K562 (cell line): ENCODE results near the gene PPOX. TPM values are rescaled to one million over a fixed set of nuclear protein-coding genes. Genes with fewer than 3 reads are reported as not detected.
A peak's percentile ranks its signal among the peaks of the same experiment; 100 is the strongest.

Experiments used
- CBFA2T3 ChIP-seq: fragments of 450-650 bp; IDR thresholded peaks from 2 replicates; pipeline ENCODE4 v1.6.1; 2017
- CBX1 ChIP-seq: sonication (generic); IDR thresholded peaks from 2 replicates; pipeline ENCODE4 v1.6.1; 2016; ENCODE audit warnings: antibody characterized with exemption, low read depth, mild to moderate bottlenecking
- EGR1 ChIP-seq: fragments of 450-650 bp; conservative IDR thresholded peaks from 2 replicates; pipeline ENCODE4 v1.6.1; 2017; ENCODE audit warnings: mild to moderate bottlenecking
- GTF2A2 ChIP-seq: IDR thresholded peaks from 2 replicates; pipeline ENCODE4 v1.6.1; 2016; ENCODE audit warnings: mild to moderate bottlenecking, missing genetic modification characterization, missing compliant biosample characterization
- HDAC3 ChIP-seq: fragments of 450-650 bp; IDR thresholded peaks from 2 replicates; pipeline ENCODE4 v1.6.1; 2018; ENCODE audit warnings: borderline replicate concordance, mild to moderate bottlenecking, moderate library complexity; ENCODE audit not compliant: partially characterized antibody
- MEIS2 ChIP-seq: fragments of 450-650 bp; IDR thresholded peaks from 2 replicates; pipeline ENCODE4 v1.6.1; 2014; ENCODE audit warnings: mild to moderate bottlenecking; ENCODE audit not compliant: partially characterized antibody
- MYBL2 ChIP-seq, 2 experiments: fragments of 450-650 bp in 1 of 2; sonication (generic) in 1 of 2; formaldehyde crosslinking in 1 of 2; IDR thresholded peaks; 2 replicates each; pipeline versions ENCODE4 v1.6.1 to v1.8.1; 2017 to 2022; ENCODE audit warnings: borderline replicate concordance in 1 of 2, inconsistent platforms in 1 of 2, low read depth in 1 of 2, mild to moderate bottlenecking in 1 of 2, missing genetic modification reagents in 1 of 2, moderate library complexity in 1 of 2
- RBM14 ChIP-seq: fragments of 200-400 bp; formaldehyde crosslinking; IDR thresholded peaks from 2 replicates; pipeline ENCODE4 v1.6.1; 2018; ENCODE audit warnings: low read depth, mild to moderate bottlenecking, low read length, moderate library complexity, borderline replicate concordance; ENCODE audit not compliant: insufficient read depth
- TAF7 ChIP-seq: fragments of 450-650 bp; IDR thresholded peaks from 2 replicates; pipeline ENCODE4 v1.6.1; 2016; ENCODE audit warnings: missing genetic modification characterization, missing compliant biosample characterization
- TRIM24 ChIP-seq, 2 experiments: fragments of 450-650 bp; IDR thresholded peaks; 2 replicates each; pipeline ENCODE4 v1.6.1; 2016
- ZNF23 ChIP-seq: fragments of 250-450 bp; sonication (Bioruptor Pico); IDR thresholded peaks from 2 replicates; pipeline ENCODE4 v1.4.0; 2020; ENCODE audit warnings: mild to moderate bottlenecking
- ZNF232 ChIP-seq: sonication (generic); formaldehyde crosslinking; IDR thresholded peaks from 2 replicates; pipeline ENCODE4 v1.8.0; 2022; ENCODE audit warnings: mild to moderate bottlenecking, missing genetic modification reagents
- ZNF57 ChIP-seq: fragments of 450-650 bp; formaldehyde crosslinking; IDR thresholded peaks from 2 replicates; pipeline ENCODE4 v1.4.0; 2020; ENCODE audit warnings: mild to moderate bottlenecking, moderate library complexity
- ZNF586 ChIP-seq: fragments of 450-650 bp; formaldehyde crosslinking; conservative IDR thresholded peaks from 2 replicates; pipeline ENCODE4 v1.4.0; 2020; ENCODE audit warnings: mild to moderate bottlenecking, moderate library complexity
- polyA plus RNA-seq, 8 experiments: library from polyadenylated mRNA; depleted of rRNA in 4 of 8; stranded (reverse) in 5 of 8; unstranded in 3 of 8; fragments of >200 nt; fragmentation: Nextera tagmentation in 2 of 8; fragmentation: Illumina TruSeq in 1 of 8; extraction: Ambion mirVana in 2 of 8; extraction: Trizol in 1 of 8; gene quantifications; 2 replicates each; pipeline versions ENCODE4 v1.2.1 to v1.2.3, GENCODE V29; 2011 to 2014; ENCODE audit warnings: inconsistent platforms in 1 of 8, missing spikeins in 1 of 8
- total RNA-seq, 7 experiments: library from RNA; depleted of rRNA in 6 of 7; stranded (reverse); fragments of >200 nt in 6 of 7; fragmentation: Illumina TruSeq in 2 of 7; extraction: Trizol in 2 of 7; gene quantifications; 2 replicates each; pipeline versions ENCODE4 v1.2.1 to v1.2.3, GENCODE V29; 2011 to 2021; ENCODE audit warnings: low replicate concordance in 1 of 7
- TF ChIP-seq, protein P1 (sequence below): fragments of 200-600 bp; sonication (generic); IDR thresholded peaks from one replicate; pipeline ENCODE4 v1.6.1; 2012; ENCODE audit warnings: mild to moderate bottlenecking, low read depth, low read length, inconsistent platforms
- TF ChIP-seq, protein P2 (sequence below): fragments of 450-650 bp; formaldehyde crosslinking; conservative IDR thresholded peaks from 2 replicates; pipeline ENCODE4 v1.4.0; 2022; ENCODE audit warnings: mild to moderate bottlenecking, missing genetic modification characterization

PPOX gene
- total and polyA plus RNA-seq, 9 of the 15 experiments (the other 6 are each of a cell fraction or from before 2014, with no cell fraction given): 17.0 to 57.1 (median 38.9) TPM

DNA sequence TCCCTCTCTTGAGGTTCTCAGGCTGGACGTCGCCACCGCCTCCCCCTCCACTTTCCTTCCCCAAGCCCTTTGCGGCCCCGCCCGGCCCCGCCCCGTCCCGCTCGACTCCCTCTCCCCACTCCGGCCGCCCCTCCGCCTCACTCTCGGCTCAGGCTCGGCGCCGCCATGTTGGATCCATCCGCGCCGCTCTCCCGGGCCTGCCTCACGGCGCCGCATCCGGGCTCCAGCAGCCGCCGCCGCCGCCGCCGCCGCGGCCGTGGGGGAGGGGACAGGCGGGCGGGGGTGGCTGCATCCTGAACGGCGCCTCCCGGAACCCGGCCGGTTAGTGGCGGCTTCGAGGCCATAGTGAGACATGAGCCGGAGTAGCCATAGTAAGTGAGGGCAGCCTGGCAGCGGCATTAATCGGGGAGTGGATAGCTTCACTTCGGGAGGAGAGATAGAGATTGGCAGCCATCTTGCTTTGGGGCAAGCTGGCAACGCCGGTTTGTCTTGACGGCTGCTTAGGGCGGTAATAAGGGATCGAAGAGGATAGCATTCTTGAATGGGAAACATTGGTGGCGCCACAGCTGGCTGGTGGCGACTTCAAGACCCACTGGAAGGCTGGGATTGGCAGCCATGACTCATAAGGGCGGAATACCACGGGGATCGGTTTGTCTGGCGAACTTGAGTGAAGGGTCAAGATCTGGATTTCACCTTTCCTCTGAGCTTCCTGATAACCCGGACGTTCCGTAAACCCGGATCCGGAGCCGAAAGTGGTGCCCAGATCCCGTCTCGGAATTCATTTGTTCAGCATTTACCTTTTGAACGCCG, 33.6 kb upstream of the PPOX start, which contains the start of gene DEDD (continued):
- TF ChIP-seq, protein P1, sequence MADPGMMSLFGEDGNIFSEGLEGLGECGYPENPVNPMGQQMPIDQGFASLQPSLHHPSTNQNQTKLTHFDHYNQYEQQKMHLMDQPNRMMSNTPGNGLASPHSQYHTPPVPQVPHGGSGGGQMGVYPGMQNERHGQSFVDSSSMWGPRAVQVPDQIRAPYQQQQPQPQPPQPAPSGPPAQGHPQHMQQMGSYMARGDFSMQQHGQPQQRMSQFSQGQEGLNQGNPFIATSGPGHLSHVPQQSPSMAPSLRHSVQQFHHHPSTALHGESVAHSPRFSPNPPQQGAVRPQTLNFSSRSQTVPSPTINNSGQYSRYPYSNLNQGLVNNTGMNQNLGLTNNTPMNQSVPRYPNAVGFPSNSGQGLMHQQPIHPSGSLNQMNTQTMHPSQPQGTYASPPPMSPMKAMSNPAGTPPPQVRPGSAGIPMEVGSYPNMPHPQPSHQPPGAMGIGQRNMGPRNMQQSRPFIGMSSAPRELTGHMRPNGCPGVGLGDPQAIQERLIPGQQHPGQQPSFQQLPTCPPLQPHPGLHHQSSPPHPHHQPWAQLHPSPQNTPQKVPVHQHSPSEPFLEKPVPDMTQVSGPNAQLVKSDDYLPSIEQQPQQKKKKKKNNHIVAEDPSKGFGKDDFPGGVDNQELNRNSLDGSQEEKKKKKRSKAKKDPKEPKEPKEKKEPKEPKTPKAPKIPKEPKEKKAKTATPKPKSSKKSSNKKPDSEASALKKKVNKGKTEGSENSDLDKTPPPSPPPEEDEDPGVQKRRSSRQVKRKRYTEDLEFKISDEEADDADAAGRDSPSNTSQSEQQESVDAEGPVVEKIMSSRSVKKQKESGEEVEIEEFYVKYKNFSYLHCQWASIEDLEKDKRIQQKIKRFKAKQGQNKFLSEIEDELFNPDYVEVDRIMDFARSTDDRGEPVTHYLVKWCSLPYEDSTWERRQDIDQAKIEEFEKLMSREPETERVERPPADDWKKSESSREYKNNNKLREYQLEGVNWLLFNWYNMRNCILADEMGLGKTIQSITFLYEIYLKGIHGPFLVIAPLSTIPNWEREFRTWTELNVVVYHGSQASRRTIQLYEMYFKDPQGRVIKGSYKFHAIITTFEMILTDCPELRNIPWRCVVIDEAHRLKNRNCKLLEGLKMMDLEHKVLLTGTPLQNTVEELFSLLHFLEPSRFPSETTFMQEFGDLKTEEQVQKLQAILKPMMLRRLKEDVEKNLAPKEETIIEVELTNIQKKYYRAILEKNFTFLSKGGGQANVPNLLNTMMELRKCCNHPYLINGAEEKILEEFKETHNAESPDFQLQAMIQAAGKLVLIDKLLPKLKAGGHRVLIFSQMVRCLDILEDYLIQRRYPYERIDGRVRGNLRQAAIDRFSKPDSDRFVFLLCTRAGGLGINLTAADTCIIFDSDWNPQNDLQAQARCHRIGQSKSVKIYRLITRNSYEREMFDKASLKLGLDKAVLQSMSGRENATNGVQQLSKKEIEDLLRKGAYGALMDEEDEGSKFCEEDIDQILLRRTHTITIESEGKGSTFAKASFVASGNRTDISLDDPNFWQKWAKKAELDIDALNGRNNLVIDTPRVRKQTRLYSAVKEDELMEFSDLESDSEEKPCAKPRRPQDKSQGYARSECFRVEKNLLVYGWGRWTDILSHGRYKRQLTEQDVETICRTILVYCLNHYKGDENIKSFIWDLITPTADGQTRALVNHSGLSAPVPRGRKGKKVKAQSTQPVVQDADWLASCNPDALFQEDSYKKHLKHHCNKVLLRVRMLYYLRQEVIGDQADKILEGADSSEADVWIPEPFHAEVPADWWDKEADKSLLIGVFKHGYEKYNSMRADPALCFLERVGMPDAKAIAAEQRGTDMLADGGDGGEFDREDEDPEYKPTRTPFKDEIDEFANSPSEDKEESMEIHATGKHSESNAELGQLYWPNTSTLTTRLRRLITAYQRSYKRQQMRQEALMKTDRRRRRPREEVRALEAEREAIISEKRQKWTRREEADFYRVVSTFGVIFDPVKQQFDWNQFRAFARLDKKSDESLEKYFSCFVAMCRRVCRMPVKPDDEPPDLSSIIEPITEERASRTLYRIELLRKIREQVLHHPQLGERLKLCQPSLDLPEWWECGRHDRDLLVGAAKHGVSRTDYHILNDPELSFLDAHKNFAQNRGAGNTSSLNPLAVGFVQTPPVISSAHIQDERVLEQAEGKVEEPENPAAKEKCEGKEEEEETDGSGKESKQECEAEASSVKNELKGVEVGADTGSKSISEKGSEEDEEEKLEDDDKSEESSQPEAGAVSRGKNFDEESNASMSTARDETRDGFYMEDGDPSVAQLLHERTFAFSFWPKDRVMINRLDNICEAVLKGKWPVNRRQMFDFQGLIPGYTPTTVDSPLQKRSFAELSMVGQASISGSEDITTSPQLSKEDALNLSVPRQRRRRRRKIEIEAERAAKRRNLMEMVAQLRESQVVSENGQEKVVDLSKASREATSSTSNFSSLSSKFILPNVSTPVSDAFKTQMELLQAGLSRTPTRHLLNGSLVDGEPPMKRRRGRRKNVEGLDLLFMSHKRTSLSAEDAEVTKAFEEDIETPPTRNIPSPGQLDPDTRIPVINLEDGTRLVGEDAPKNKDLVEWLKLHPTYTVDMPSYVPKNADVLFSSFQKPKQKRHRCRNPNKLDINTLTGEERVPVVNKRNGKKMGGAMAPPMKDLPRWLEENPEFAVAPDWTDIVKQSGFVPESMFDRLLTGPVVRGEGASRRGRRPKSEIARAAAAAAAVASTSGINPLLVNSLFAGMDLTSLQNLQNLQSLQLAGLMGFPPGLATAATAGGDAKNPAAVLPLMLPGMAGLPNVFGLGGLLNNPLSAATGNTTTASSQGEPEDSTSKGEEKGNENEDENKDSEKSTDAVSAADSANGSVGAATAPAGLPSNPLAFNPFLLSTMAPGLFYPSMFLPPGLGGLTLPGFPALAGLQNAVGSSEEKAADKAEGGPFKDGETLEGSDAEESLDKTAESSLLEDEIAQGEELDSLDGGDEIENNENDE: no peak
- TF ChIP-seq ZNF23 (CRISPR knock-in tag): no peak
- no peak for TF ChIP-seq TAF7 (tag)
- no peak for TF ChIP-seq CBFA2T3
- TF ChIP-seq MEIS2: peak; percentile 66
- TF ChIP-seq ZNF232 (CRISPR knock-in tag): no peak
- TF ChIP-seq TRIM24 (IDR thresholded peaks at IDR 0.05): no peak
- TF ChIP-seq ZNF57 (CRISPR knock-in tag): no peak
- no peak; the same call in 1 of the 2 replicates for TF ChIP-seq MYBL2 (IDR thresholded peaks at IDR 0.05; ENCODE audit: low read depth)
- no peak for TF ChIP-seq MYBL2 (CRISPR knock-in tag; IDR thresholded peaks at IDR 0.05; ENCODE audit: borderline replicate concordance)
- TF ChIP-seq HDAC3: no peak
- no peak for TF ChIP-seq RBM14
- TF ChIP-seq EGR1: peak; percentile 92
- TF ChIP-seq CBX1: 0 out of 2 replicates have a peak, but pooled peaks have one; percentile 60
- no peak for TF ChIP-seq ZNF586 (CRISPR knock-in tag)
- no peak for TF ChIP-seq GTF2A2
- TF ChIP-seq, protein P2, sequence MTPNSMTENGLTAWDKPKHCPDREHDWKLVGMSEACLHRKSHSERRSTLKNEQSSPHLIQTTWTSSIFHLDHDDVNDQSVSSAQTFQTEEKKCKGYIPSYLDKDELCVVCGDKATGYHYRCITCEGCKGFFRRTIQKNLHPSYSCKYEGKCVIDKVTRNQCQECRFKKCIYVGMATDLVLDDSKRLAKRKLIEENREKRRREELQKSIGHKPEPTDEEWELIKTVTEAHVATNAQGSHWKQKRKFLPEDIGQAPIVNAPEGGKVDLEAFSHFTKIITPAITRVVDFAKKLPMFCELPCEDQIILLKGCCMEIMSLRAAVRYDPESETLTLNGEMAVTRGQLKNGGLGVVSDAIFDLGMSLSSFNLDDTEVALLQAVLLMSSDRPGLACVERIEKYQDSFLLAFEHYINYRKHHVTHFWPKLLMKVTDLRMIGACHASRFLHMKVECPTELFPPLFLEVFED: no peak
